Measurements from ENCODE around the gene DHCR7. TPM values are rescaled to one million over a fixed set of nuclear protein-coding genes. Genes with fewer than 3 reads are reported as not detected.

DHCR7 gene
- total and polyA plus RNA-seq, 2 experiments from 2014 or later: 84.0 to 166 TPM

DNA sequence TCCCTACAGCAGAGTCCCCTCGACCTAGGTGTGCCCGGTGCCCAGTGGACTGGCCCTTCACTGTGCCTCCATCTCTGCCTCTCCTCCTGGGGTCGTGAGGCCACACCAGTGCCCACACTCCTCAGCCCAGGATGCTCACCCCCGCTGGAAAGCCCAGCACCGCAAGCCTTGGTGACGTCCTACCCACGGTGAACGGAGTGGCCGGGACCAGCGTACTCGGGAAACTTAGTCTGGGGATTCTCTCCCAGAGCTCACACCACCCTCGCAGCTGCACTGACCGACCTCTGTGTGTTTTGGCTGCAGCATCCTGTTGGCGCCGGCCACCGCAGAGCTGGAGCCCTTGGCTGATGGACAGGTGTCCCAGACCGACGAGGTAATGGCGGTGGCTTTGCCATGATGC is 43.3 kb upstream of the DHCR7 start:
- H3K36me3 ChIP-seq (ENCODE audit: insufficient read depth): no peaks in the 10 kb centered on the region
- Mint-ChIP-seq H3K27me3 (ENCODE audit: insufficient read depth, low read depth, poor library complexity) (peaks cover 12% of the 10 kb centered on the region), H3K9me3 (0 out of 3 replicates have a peak, but pooled peaks cover under 1% of the 10 kb centered on the region), H3K36me3 (ENCODE audit: low read depth) (peaks cover 32% of the 10 kb centered on the region), H3K27ac (no peak overlapping the region), H3K4me3 (no peak overlapping the region), H3K4me1 (peaks cover 2% of the 10 kb centered on the region; the same call in 1 of the 3 replicates)
- H3K4me1 ChIP-seq (ENCODE audit: insufficient read depth): no peaks in the 10 kb centered on the region
- no peaks in the 10 kb centered on the region for H3K9me2 ChIP-seq (ENCODE audit: insufficient read depth)
- TF ChIP-seq NANOG (IDR thresholded peaks at IDR 0.05; ENCODE audit: borderline replicate concordance): no peak
- TF ChIP-seq EZH2phosphoT487 (IDR thresholded peaks at IDR 0.05; ENCODE audit: unreplicated experiment): no peak
- TF ChIP-seq CREB1 (CRISPR knock-in tag; IDR thresholded peaks at IDR 0.05; ENCODE audit: low read depth): no peak
- TF ChIP-seq, protein P1, sequence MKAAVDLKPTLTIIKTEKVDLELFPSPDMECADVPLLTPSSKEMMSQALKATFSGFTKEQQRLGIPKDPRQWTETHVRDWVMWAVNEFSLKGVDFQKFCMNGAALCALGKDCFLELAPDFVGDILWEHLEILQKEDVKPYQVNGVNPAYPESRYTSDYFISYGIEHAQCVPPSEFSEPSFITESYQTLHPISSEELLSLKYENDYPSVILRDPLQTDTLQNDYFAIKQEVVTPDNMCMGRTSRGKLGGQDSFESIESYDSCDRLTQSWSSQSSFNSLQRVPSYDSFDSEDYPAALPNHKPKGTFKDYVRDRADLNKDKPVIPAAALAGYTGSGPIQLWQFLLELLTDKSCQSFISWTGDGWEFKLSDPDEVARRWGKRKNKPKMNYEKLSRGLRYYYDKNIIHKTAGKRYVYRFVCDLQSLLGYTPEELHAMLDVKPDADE (IDR thresholded peaks at IDR 0.05): no peak
- TF ChIP-seq CTCF (conservative IDR thresholded peaks at IDR 0.05; ENCODE audit: low read depth in 2 of 2): no peak
- no peak for TF ChIP-seq ZNF462 (CRISPR knock-in tag; IDR thresholded peaks at IDR 0.05)
- TF ChIP-seq EZH2 (IDR thresholded peaks at IDR 0.05; ENCODE audit: low read depth, unreplicated experiment): no peak
- no peak for TF ChIP-seq JUNB (IDR thresholded peaks at IDR 0.05; ENCODE audit: unreplicated experiment)
- no peak for TF ChIP-seq STAT1 (IDR thresholded peaks at IDR 0.05; ENCODE audit: unreplicated experiment)
- TF ChIP-seq ZNF114 (CRISPR knock-in tag; IDR thresholded peaks at IDR 0.05): no peak
- TF ChIP-seq POLR2AphosphoS5 (IDR thresholded peaks at IDR 0.05; ENCODE audit: low read depth): no peak
- no peak for TF ChIP-seq REST (IDR thresholded peaks at IDR 0.05; ENCODE audit: unreplicated experiment)
- no peak for TF ChIP-seq ZNF331 (CRISPR knock-in tag; IDR thresholded peaks at IDR 0.05; ENCODE audit: low read depth)
- H3K27ac ChIP-seq (ENCODE audit: low read depth): no peak overlapping the region
- no peak overlapping the region for H2AFZ ChIP-seq
- ATAC-seq: no peak
- no peak overlapping the region for H3K4me3 ChIP-seq
- no peaks in the 10 kb centered on the region for H3K79me2 ChIP-seq (replicated peaks; ENCODE audit: insufficient read depth)
- no peaks in the 10 kb centered on the region for H3K27me3 ChIP-seq (ENCODE audit: insufficient read depth)
- H3K4me2 ChIP-seq: no peak overlapping the region
- H4K20me1 ChIP-seq (replicated peaks; ENCODE audit: insufficient read depth): no peaks in the 10 kb centered on the region; the same call in 1 of the 2 replicates
- no peaks in the 10 kb centered on the region for H3F3A ChIP-seq (replicated peaks; ENCODE audit: low read depth)
- DNase-seq (ENCODE audit: low spot score): no peak

All from GM23338 (cell line).